Parathyroid adenoma (tissue), 2 donors: ENCODE results near the gene GRIK5.
A peak's percentile ranks its signal among the peaks of the same experiment; 100 is the strongest.

Source experiments
- H2AFZ ChIP-seq: fragments of 300-600 bp; sonication (generic); one replicate; pipeline ENCODE4 v1.7.0; 2017; ENCODE audit warnings: antibody characterized with exemption, mild to moderate bottlenecking
- H3K27ac ChIP-seq: fragments of 300-600 bp; sonication (generic); one replicate; pipeline ENCODE4 v1.7.0; 2017
- H3K27me3 ChIP-seq: fragments of 300-600 bp; sonication (generic); one replicate; pipeline ENCODE4 v1.7.0; 2017; ENCODE audit warnings: low read length; ENCODE audit not compliant: control insufficient read depth, insufficient read depth
- H3K36me3 ChIP-seq: fragments of 300-600 bp; sonication (generic); one replicate; pipeline ENCODE4 v1.7.0; 2017; ENCODE audit warnings: low read length; ENCODE audit not compliant: control insufficient read depth, insufficient read depth
- H3K4me1 ChIP-seq: fragments of 300-600 bp; sonication (generic); one replicate; pipeline ENCODE4 v1.7.0; 2017; ENCODE audit warnings: control low read depth
- H3K4me2 ChIP-seq: fragments of 300-600 bp; sonication (generic); one replicate; pipeline ENCODE4 v1.7.0; 2017; ENCODE audit warnings: low read length
- H3K4me3 ChIP-seq: fragments of 300-600 bp; sonication (generic); one replicate; pipeline ENCODE4 v1.7.0; 2017; ENCODE audit warnings: low read depth, low read length
- H3K79me2 ChIP-seq: fragments of 300-600 bp; sonication (generic); one replicate; pipeline ENCODE4 v1.7.0; 2017; ENCODE audit warnings: control low read depth
- H3K9ac ChIP-seq: fragments of 300-600 bp; sonication (generic); one replicate; pipeline ENCODE4 v1.7.0; 2017; ENCODE audit warnings: mild to moderate bottlenecking
- H3K9me3 ChIP-seq: fragments of 300-600 bp; sonication (generic); one replicate; pipeline ENCODE4 v1.7.0; 2017; ENCODE audit warnings: low read length; ENCODE audit not compliant: control insufficient read depth
- CTCF ChIP-seq: fragments of 300-600 bp; sonication (generic); IDR thresholded peaks from one replicate; pipeline ENCODE4 v1.7.0; 2017; ENCODE audit warnings: antibody characterized with exemption, mild to moderate bottlenecking
- donor health status: primary hyperparathyroidism.

GRIK5 gene

GRCh38 chr19:42003506-42004294, 66.3 kb downstream of the GRIK5 start:
- no peak overlapping the region for H3K9ac ChIP-seq
- H3K27me3 ChIP-seq, result no peaks in the 10 kb centered on the region
- no peak overlapping the region for H2AFZ ChIP-seq
- no peak overlapping the region for H3K4me3 ChIP-seq
- H3K4me2 ChIP-seq, result no peak overlapping the region
- no peaks in the 10 kb centered on the region for H3K36me3 ChIP-seq
- no peaks in the 10 kb centered on the region for H3K79me2 ChIP-seq
- no peak for TF ChIP-seq CTCF
- no peak overlapping the region for H3K27ac ChIP-seq
- H3K4me1 ChIP-seq, result peaks cover 9% of the 10 kb centered on the region
- H3K9me3 ChIP-seq, result no peaks in the 10 kb centered on the region

DNA sequence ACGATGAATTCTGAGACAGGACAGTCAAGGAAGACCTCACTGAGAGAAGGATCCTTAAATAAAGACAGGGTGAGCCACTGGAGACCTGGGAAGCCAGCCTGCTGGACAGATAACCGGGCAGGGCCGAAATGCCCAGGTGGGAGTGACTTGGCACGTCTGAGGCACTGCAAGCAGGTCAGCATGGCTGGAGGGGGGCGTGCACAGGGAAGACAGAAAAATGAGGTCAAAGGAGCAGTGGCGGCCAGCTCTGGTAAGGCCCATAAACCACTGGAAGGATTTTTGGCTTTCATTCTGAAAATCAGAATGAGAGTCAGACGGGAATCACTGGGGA, 70.2 kb downstream of the GRIK5 start:
- no peak for TF ChIP-seq CTCF
- Histone ChIP-seq H3K9ac (no peak overlapping the region), H3K4me2 (no peak overlapping the region), H3K27ac (no peak overlapping the region), H3K4me1 (peaks cover 30% of the 10 kb centered on the region), H3K79me2 (no peaks in the 10 kb centered on the region), H2AFZ (no peak overlapping the region), H3K9me3 (no peaks in the 10 kb centered on the region), H3K27me3 (no peaks in the 10 kb centered on the region), H3K4me3 (no peak overlapping the region), H3K36me3 (no peaks in the 10 kb centered on the region)

DNA sequence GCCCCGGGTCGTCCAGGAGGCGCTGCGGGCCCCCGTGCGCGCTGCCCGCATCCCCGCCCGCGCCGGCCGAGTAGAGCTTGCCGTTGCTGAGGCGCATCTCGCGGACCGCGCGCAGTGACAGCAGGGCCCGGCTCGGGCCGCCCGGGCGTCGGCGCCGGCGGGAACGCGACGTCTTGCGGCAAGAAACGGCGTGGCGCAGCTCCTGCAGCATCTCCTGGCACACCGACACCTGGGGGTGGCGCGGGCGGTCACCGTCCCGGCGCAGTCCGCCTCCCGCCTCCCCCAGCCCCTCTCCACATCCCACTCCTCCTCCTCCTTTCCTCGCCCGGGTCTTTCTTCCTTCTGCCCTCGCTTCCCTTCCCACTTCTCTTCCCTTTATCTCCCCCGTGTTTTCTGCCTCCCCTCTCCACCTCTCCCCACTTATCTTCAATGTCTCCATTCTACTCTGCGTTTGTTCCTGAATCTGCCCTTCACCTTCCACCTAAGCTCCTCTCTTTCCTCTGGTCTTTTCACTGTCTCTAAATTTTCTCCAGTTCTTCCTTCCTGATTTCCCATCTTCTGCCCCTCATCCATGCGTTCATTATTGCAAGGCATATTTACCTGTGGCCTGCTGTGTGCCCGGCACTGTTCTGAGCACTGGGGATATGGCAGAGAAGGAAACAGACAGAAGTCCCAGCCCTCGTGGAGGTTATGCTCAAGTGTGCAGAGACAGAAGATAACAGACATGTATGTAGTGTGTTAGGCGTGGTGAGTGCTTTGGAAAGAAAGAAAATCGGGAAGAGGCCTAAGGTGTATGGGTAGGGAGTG, 70.7 kb downstream of the GRIK5 start:
- Histone ChIP-seq H3K4me2 (no peak overlapping the region), H3K27me3 (no peaks in the 10 kb centered on the region)

GRCh38 chr19:41998246-41999020, 71.6 kb downstream of the GRIK5 start:
- H3K9ac ChIP-seq, result peak overlapping the region; percentile 28
- no peaks in the 10 kb centered on the region for H3K27me3 ChIP-seq
- no peaks in the 10 kb centered on the region for H3K79me2 ChIP-seq
- no peak overlapping the region for H3K4me2 ChIP-seq
- H3K4me3 ChIP-seq, result no peak overlapping the region
- no peaks in the 10 kb centered on the region for H3K36me3 ChIP-seq
- peak overlapping the region; percentile 59 for H2AFZ ChIP-seq
- no peaks in the 10 kb centered on the region for H3K9me3 ChIP-seq
- peak overlapping the region; percentile 90 for H3K27ac ChIP-seq
- H3K4me1 ChIP-seq, result peaks cover 30% of the 10 kb centered on the region
- TF ChIP-seq CTCF, result peak; percentile 82

More for the DNA sequence above, 70.7 kb downstream of the GRIK5 start:
- Histone ChIP-seq H3K4me3 (no peak overlapping the region), H3K79me2 (no peaks in the 10 kb centered on the region), H3K27ac (peak overlapping the region; percentile 3), H2AFZ (peak overlapping the region; percentile 7), H3K36me3 (no peaks in the 10 kb centered on the region), H3K9ac (no peak overlapping the region), H3K4me1 (peaks cover 30% of the 10 kb centered on the region), H3K9me3 (no peaks in the 10 kb centered on the region)
- TF ChIP-seq CTCF, result no peak
